Breast epithelium (tissue), 3 donors: ENCODE results near the gene MMS22L.

Source experiments
- CTCF ChIP-seq, 3 donors: fragments of 450-650 bp; IDR thresholded peaks; one replicate each; pipeline ENCODE4 v1.5.1; 2016 to 2017; ENCODE audit warnings: antibody characterized with exemption in 3 of 3, mild to moderate bottlenecking in 3 of 3, moderate library complexity in 3 of 3
- POLR2A ChIP-seq: fragments of 450-650 bp; IDR thresholded peaks from one replicate; pipeline ENCODE4 v1.6.1; 2016; ENCODE audit warnings: antibody characterized with exemption, mild to moderate bottlenecking, moderate library complexity

- no peak for TF ChIP-seq POLR2A
- TF ChIP-seq CTCF (IDR thresholded peaks at IDR 0.05) = no peak
These were observed 13.2 kb downstream of the MMS22L start for GRCh38 chr6:97269821-97270220.
